HepG2 (cell line): Measurements from ENCODE around the gene DCAF8. TPM values are rescaled to one million over a fixed set of nuclear protein-coding genes. Genes with fewer than 3 reads are reported as not detected.

ENCODE experiments used
- ATAC-seq: fragments of 200-7000 bp; cut with Tn5 transposase; 3 replicates; pipeline ENCODE4 v1.9.1; 2020; ENCODE audit warnings: mild to moderate bottlenecking, moderate library complexity
- BruUV-seq: library from RNA; stranded (reverse); fragments of 400-500 nt; replicated peaks from 2 replicates; lab custom pipeline; 2021; lab: Mats Ljungman, UMichigan
- CTCF ChIA-PET: fragments of 300-600 bp; formaldehyde crosslinking; extraction: SDS; loops from one replicate; lab custom pipeline; 2021; ENCODE audit warnings: low total read pairs, inconsistent platforms, low intra/inter-chr PET ratio; lab: Yijun Ruan, JAX
- POLR2A ChIA-PET: fragments of 350-600 bp; sonication (Branson Sonifier 250); formaldehyde crosslinking; loops from one replicate; lab custom pipeline; 2020; ENCODE audit warnings: antibody characterized with exemption, inconsistent platforms; lab: Yijun Ruan, JAX
- DNase-seq: peaks from one replicate; pipeline ENCODE4 v3.0.0-alpha.2; 2015; ENCODE audit warnings: low spot score
- FAIRE-seq: peaks from 3 replicates; lab custom pipeline; 2011; peaks lifted over from hg19 to GRCh38; lab: Jason Lieb, UNC
- H2AFZ ChIP-seq: one replicate; pipeline ENCODE4 v1.6.1; 2011; ENCODE audit warnings: low read length, inconsistent platforms
- H3K27ac ChIP-seq: fragments of 300-600 bp; 3 replicates; pipeline ENCODE4 v1.8.0; 2011; ENCODE audit warnings: mixed run types, mild to moderate bottlenecking, mixed read lengths, low read length, inconsistent platforms; ENCODE audit not compliant: insufficient read depth; ENCODE audit errors: extremely low read length
- H3K27me3 ChIP-seq, 2 experiments: fragments of 200-600 bp in 1 of 2; 2 replicates in 1 of 2; 3 replicates in 1 of 2; pipeline versions ENCODE4 v1.6.0 to v1.8.0; 2011; ENCODE audit warnings: low read length in 2 of 2, mild to moderate bottlenecking in 2 of 2, moderate library complexity in 2 of 2, inconsistent platforms in 1 of 2; ENCODE audit not compliant: insufficient read depth in 2 of 2, control insufficient read depth in 1 of 2
- H3K36me3 ChIP-seq, 2 experiments: fragments of 200-600 bp in 1 of 2; replicated peaks in 1 of 2; 2 replicates in 1 of 2; 3 replicates in 1 of 2; pipeline versions ENCODE4 v1.5.1 to v1.8.0; 2011; ENCODE audit warnings: low read length in 2 of 2, inconsistent platforms in 1 of 2; ENCODE audit not compliant: insufficient read depth in 2 of 2, control insufficient read depth in 1 of 2
- H3K4me1 ChIP-seq: 2 replicates; pipeline ENCODE4 v1.5.1; 2012; ENCODE audit warnings: low read length, inconsistent platforms; ENCODE audit not compliant: insufficient read depth
- H3K4me2 ChIP-seq: 2 replicates; pipeline ENCODE4 v1.6.0; 2011; ENCODE audit warnings: low read depth, low read length, inconsistent platforms
- H3K4me3 ChIP-seq, 3 experiments: fragments of 200-600 bp in 1 of 3; sonication (generic), shearing (Covaris generic) in 1 of 3; replicated peaks in 1 of 3; 2 replicates each; pipeline ENCODE4 v1.5.1; 2011 to 2016; ENCODE audit warnings: low read length in 3 of 3, inconsistent platforms in 2 of 3, low read depth in 2 of 3, mild to moderate bottlenecking in 2 of 3, control low read depth in 1 of 3, mixed read lengths in 1 of 3; ENCODE audit not compliant: insufficient read depth in 1 of 3
- H3K79me2 ChIP-seq: one replicate; pipeline ENCODE4 v1.6.1; 2011; ENCODE audit warnings: low read length, inconsistent platforms; ENCODE audit not compliant: insufficient read depth
- H3K9ac ChIP-seq: 2 replicates; pipeline ENCODE4 v1.6.0; 2011; ENCODE audit warnings: mild to moderate bottlenecking, low read depth, low read length, inconsistent platforms; ENCODE audit not compliant: insufficient read depth
- H3K9me3 ChIP-seq: 2 replicates; pipeline ENCODE4 v1.5.1; 2012; ENCODE audit warnings: mild to moderate bottlenecking, low read length
- H4K20me1 ChIP-seq: 2 replicates; pipeline ENCODE4 v1.6.0; 2011; ENCODE audit warnings: inconsistent platforms, mild to moderate bottlenecking, low read length, moderate library complexity; ENCODE audit not compliant: insufficient read depth
- DNMT3B ChIP-seq: conservative IDR thresholded peaks from 2 replicates; pipeline ENCODE4 v1.6.1; 2016; ENCODE audit warnings: missing biosample characterization, control low read depth
- TCF7 ChIP-seq: sonication (generic); IDR thresholded peaks from 2 replicates; pipeline ENCODE4 v1.6.1; 2016; ENCODE audit warnings: antibody characterized with exemption, low read depth
- ZBTB40 ChIP-seq, 2 experiments: fragments of 450-650 bp in 1 of 2; sonication (generic) in 1 of 2; formaldehyde crosslinking in 1 of 2; IDR thresholded peaks; 2 replicates each; pipeline versions ENCODE4 v1.6.1 to v1.8.0; 2016 to 2022; ENCODE audit warnings: antibody characterized with exemption in 1 of 2, mild to moderate bottlenecking in 1 of 2, missing genetic modification reagents in 1 of 2
- ZFP91 ChIP-seq: sonication (generic); formaldehyde crosslinking; IDR thresholded peaks from 2 replicates; pipeline ENCODE4 v1.9.0; 2022; ENCODE audit warnings: missing genetic modification reagents, mild to moderate bottlenecking, borderline replicate concordance
- ZNF138 ChIP-seq: sonication (generic); formaldehyde crosslinking; IDR thresholded peaks from 2 replicates; pipeline ENCODE4 v1.5.0; 2020; ENCODE audit warnings: mild to moderate bottlenecking, low read depth, missing genetic modification reagents
- ZNF282 ChIP-seq: fragments of 450-650 bp; IDR thresholded peaks from 2 replicates; pipeline ENCODE4 v1.6.1; 2018; ENCODE audit not compliant: partially characterized antibody
- ZZZ3 ChIP-seq: sonication (generic); formaldehyde crosslinking; IDR thresholded peaks from 2 replicates; pipeline ENCODE4 v1.4.0; 2020; ENCODE audit warnings: missing genetic modification reagents, mild to moderate bottlenecking, borderline replicate concordance
- WGBS: methylation state at CpG from one replicate; pipeline ENCODE4 v1.1.6; 2017; ENCODE audit warnings: low lambda C conversion rate; 5-methylcytosine and 5-hydroxymethylcytosine counted together
- in situ Hi-C: cut with HindIII; loops from 2 replicates; pipeline ENCODE4 v1.10.0; 2017; ENCODE audit warnings: low pct_unique_long_range_greater_than_20kb; ENCODE audit not compliant: extremely low pct_ligation_motif_present
- intact Hi-C: fragments of 100-400 bp; cut with micrococcal nuclease; formaldehyde crosslinking; loops from one replicate; pipeline ENCODE4 v1.10.0; 2022; ENCODE audit not compliant: unreplicated experiment
- polyA plus RNA-seq, 8 experiments: library from polyadenylated mRNA; depleted of rRNA in 3 of 8; stranded (reverse) in 7 of 8; unstranded in 1 of 8; fragments of >200 nt; fragmentation: Illumina TruSeq in 4 of 8; extraction: Trizol in 4 of 8; gene quantifications; 2 replicates each; pipeline versions ENCODE4 v1.2.1 to v1.2.3, GENCODE V29; 2011 to 2016; ENCODE audit warnings: low read depth in 4 of 8, missing spikeins in 1 of 8, mixed read lengths in 1 of 8; ENCODE audit not compliant: insufficient read depth in 1 of 8
- total RNA-seq, 5 experiments: library from RNA; depleted of rRNA; stranded (reverse); fragments of >200 nt; fragmentation: Illumina TruSeq; extraction: Trizol; gene quantifications; 2 replicates each; pipeline ENCODE4 v1.2.3, GENCODE V29; 2016; ENCODE audit warnings: low read depth in 1 of 5

DCAF8 gene
- total and polyA plus RNA-seq, 2 of the 13 experiments (the other 11 are each of a cell fraction or from before 2014, with no cell fraction given) = 73.4 to 79.8 TPM

- FAIRE-seq (no peak), DNase-seq (no peak), ATAC-seq (no peak)
- H3K27me3 ChIP-seq = peaks cover 1 to 21% of the 10 kb centered on the region in 2 experiments; a peak in 3 of 5 replicates
- POLR2A ChIA-PET = interaction anchor here (0.7 to 1.1 kb wide), 6 partner anchors 10 to 97 kb away, joined by 3 to 5 read pairs (median 4); partner anchors contain the start of genes DCAF8 and IGSF8
- H3K27ac ChIP-seq = no peak overlapping the region
- no peaks in the 10 kb centered on the region for H3K79me2 ChIP-seq
- CTCF ChIA-PET = interaction anchor here (1.0 to 2.0 kb wide), 5 partner anchors 26 to 182 kb away, joined by 4 to 13 read pairs (median 12); no protein-coding TSS in a partner anchor
- H4K20me1 ChIP-seq = no peaks in the 10 kb centered on the region
- no peaks in the 10 kb centered on the region for H3K36me3 ChIP-seq
- intact Hi-C loops (loop anchor here (1.0 to 10.0 kb wide), 5 partner anchors 25 to 181 kb away; no protein-coding TSS in a partner anchor), in situ Hi-C loops (loop anchor here (5.0 kb wide), 2 partner anchors 58 to 98 kb away; no protein-coding TSS in a partner anchor)
- no peak overlapping the region for H2AFZ ChIP-seq
- peak overlapping the region; percentile 85 for H3K4me2 ChIP-seq
- no TSS peak for BruUV-seq
- no peaks in the 10 kb centered on the region for H3K9me3 ChIP-seq
- H3K4me1 ChIP-seq = peaks cover 34% of the 10 kb centered on the region
- 56% methylated on average over 9 of the region's 9 CpGs for WGBS
- peak overlapping the region in 2 of 3 experiments; percentile 55 to 70; a peak in 2 of 6 replicates for H3K4me3 ChIP-seq
- H3K9ac ChIP-seq = peak overlapping the region; percentile 57; the same call in 1 of the 2 replicates
- TF ChIP-seq ZNF138 (CRISPR knock-in tag) (0 out of 2 replicates have a peak, but pooled peaks have one; percentile 39), ZFP91 (CRISPR knock-in tag) (no peak), TCF7 (peak; percentile 3; the same call in 1 of the 2 replicates), ZNF282 (peak; percentile 54), DNMT3B (CRISPR knock-in tag) (no peak), ZZZ3 (CRISPR knock-in tag) (0 out of 2 replicates have a peak, but pooled peaks have one; percentile 2), ZBTB40 (IDR thresholded peaks at IDR 0.05) (peak; percentile 16; the same call in 1 of the 2 replicates), ZBTB40 (CRISPR knock-in tag; IDR thresholded peaks at IDR 0.05) (no peak)
Measured at GRCh38 chr1:160193832-160194736, 68.3 kb downstream of the DCAF8 start.
